ENCODE data around the gene NEK6.

DNA sequence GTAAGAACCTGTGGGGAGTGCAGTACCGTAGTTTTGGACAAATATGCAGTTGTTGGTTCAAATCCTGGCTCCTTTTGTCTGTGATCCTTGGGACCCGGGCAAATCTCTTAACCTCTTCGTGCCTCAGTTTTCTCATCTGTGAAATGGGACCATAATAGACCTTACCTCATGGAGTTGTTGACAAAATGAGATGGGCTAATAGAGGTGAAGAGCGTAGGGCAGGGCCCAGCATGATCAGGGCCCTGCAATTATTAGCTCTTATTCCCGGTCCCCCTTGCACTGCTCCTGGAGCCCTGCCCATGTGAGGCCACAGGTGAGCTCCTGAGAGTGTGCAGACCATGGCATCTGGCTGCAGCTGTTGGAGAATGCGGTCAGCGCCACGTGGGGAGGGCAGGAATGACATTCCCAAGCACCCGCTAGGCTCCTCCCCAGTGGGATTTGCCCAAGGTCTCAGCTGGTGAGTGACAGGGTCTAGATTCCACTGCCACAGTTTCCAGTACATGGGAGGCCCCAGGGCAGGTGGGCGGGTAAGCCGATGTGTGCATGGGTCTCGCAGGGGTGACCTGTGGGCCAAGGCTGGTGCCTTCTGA, 41.0 kb downstream of the NEK6 start:
- TF ChIP-seq POLR2A (IDR thresholded peaks at IDR 0.05) = no peak
- TF ChIP-seq, protein P1, sequence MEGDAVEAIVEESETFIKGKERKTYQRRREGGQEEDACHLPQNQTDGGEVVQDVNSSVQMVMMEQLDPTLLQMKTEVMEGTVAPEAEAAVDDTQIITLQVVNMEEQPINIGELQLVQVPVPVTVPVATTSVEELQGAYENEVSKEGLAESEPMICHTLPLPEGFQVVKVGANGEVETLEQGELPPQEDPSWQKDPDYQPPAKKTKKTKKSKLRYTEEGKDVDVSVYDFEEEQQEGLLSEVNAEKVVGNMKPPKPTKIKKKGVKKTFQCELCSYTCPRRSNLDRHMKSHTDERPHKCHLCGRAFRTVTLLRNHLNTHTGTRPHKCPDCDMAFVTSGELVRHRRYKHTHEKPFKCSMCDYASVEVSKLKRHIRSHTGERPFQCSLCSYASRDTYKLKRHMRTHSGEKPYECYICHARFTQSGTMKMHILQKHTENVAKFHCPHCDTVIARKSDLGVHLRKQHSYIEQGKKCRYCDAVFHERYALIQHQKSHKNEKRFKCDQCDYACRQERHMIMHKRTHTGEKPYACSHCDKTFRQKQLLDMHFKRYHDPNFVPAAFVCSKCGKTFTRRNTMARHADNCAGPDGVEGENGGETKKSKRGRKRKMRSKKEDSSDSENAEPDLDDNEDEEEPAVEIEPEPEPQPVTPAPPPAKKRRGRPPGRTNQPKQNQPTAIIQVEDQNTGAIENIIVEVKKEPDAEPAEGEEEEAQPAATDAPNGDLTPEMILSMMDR (IDR thresholded peaks at IDR 0.05) = no peak

Measured in tibial nerve (tissue), 3 donors.